GM18507 (cell line): ENCODE results near the gene FXR2.
"Not testable (repeated sequence)": the region's sequence is repeated elsewhere in the genome, so short reads cannot be mapped to it uniquely, and the experiment has no call there.

Source experiments
- DNase-seq: peaks from one replicate; pipeline ENCODE4 v3.0.0; 2011; ENCODE audit warnings: low read depth; ENCODE audit not compliant: insufficient read length; ENCODE audit errors: extremely low spot score
- FAIRE-seq: peaks from 2 replicates; lab custom pipeline; 2011; peaks lifted over from hg19 to GRCh38; lab: Jason Lieb, UNC

Gene FXR2

DNA sequence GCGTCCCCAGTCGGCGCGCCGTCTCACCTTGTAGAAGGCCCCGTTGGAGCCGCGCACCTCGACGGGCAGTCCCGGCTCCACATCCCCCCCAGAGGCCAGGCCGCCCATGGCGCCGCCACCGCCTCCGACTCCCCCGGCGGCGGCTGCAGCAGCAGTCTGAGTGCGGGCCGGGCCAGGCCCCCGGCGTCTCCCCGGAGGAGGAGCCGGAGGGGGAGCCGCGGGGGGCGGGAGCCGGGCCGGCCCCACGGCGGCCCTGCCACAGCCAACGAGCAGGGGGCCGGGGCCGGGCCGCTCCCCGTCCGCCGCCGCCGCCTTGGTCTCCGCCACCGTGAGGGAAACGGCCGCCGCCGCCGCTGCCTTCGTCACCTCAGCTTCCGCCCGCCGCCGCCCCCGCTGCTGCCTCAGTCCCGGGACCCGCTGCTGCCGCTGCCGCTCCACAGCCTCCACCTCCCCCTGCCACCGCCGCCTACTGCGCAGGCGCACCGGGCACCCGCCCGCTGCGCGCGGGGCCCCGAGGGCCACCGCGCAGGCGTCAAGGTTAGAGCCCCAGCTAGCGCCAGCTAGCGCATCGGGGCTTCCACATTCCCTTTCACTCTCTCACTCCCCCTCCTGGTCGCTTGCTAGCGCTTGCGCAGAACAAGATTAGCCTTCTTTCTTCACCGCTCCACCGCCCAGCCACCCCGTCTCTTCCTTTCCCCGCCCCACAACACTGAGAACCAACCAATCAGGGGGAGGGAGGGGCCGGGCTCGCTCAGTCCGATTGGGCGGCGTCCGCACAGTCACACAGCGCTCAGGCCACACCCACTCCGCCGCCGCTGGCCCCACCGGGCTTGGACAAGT, at the start of gene FXR2:
FXR2 (minus strand) TSS at position 473 of the 840 bp plus-strand sequence; CDS start at position 108, 365 bp downstream.
- DNase-seq: peak; percentile 99
- peak; percentile 100 for FAIRE-seq

DNA sequence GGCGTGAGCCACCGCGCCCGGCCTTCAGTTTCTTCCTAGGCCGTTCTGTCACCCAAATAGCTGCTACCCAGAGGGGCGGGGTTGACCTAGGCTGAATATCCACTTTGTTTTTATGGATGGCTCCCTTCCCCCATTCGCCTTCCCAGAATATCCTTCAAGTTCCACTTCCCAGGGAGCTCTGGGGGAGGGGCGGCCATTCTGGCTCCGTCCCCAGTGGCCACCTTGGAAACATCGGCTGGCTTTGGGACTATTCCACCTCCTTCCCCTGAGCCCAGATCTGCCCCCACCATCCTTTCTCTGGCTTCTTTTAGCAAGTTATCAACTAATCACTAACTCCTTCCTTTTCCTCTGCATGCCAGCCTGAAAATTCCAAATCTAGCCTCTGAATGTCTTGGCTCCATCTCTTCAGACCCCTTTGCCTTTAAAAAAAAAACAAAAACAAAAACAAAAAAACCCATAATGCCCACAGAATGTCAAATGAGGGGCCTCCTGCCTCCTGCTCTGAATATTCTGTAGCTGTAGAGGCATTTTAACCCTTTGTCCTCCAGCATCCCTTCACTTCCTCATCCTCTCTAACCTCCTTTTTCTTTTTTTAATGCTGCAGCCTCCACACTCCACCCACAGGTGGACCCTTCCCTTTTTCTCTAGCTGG, 42.4 kb upstream of the FXR2 start:
- DNase-seq (no peak), FAIRE-seq (no peak)

GRCh38 chr17:7655541-7655840, 40.8 kb upstream of the FXR2 start:
- DNase-seq: no peak
- FAIRE-seq: peak; percentile 31

GRCh38 chr17:7654832-7655540, 40.3 kb upstream of the FXR2 start:
- DNase-seq: no peak
- FAIRE-seq: no peak

- no peak for FAIRE-seq
Observed at GRCh38 chr17:7652388-7653356, 38.0 kb upstream of the FXR2 start.

GRCh38 chr17:7651665-7652387, 37.1 kb upstream of the FXR2 start:
- no peak for DNase-seq

More at GRCh38 chr17:7652388-7653356, 38.0 kb upstream of the FXR2 start:
- DNase-seq: no peak

GRCh38 chr17:7651097-7651664, 36.5 kb upstream of the FXR2 start:
- no peak for FAIRE-seq
- DNase-seq: no peak

More at GRCh38 chr17:7651665-7652387, 37.1 kb upstream of the FXR2 start:
- no peak for FAIRE-seq

DNA sequence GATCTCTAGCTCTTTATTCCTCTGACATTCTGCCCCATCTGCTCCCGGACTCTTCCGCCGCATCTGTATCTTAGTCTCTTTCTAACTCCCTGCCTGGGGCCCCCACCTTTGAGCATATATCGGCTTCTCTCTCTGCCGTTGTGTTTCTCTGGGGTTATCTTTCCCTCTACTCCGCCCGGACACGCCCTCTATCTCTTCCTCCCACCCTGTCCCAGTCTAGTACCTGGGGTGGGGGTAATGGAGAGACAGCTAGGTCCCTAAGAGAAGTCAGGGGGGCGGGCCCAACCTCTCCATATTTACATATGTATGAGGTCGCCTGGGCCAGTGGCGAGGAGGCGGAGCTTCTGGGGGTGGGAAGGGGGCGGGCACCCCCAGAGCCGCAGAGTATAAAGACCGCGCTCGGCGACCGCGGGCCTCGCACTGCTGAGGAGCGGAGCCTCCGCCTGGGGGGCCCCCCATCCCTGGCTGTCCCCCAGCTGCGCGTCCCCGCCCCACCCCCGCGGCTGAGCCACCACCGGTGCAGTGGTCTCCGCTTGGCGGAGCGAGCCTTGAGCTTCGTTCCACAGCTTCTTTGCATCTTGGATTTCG, 35.9 kb upstream of the FXR2 start, which contains the start of gene ATP1B2:
ATP1B2 (plus strand) TSS at position 418 of the 588 bp plus-strand sequence. CDS start 593 bp downstream, outside the sequence.
- FAIRE-seq: no peak

GRCh38 chr17:7647018-7647417, 32.3 kb upstream of the FXR2 start:
- FAIRE-seq (no peak), DNase-seq (no peak)

More for the DNA sequence above, 35.9 kb upstream of the FXR2 start, which contains the start of gene ATP1B2:
- no peak for DNase-seq

- FAIRE-seq: no peak
- no peak for DNase-seq
Observed at GRCh38 chr17:7646457-7646856, 31.8 kb upstream of the FXR2 start.

- FAIRE-seq: no peak
- DNase-seq: no peak
Observed at GRCh38 chr17:7644775-7645174, 30.1 kb upstream of the FXR2 start.

GRCh38 chr17:7641635-7642034, 26.9 kb upstream of the FXR2 start:
- FAIRE-seq, DNase-seq: not testable (repeated sequence)

- DNase-seq: no peak
- no peak for FAIRE-seq
Observed at GRCh38 chr17:7640783-7641182, 26.1 kb upstream of the FXR2 start.

- DNase-seq (no peak), FAIRE-seq (no peak)
Observed at GRCh38 chr17:7636163-7636562, 21.5 kb upstream of the FXR2 start.

- no peak for FAIRE-seq
- DNase-seq: no peak
Observed at GRCh38 chr17:7634384-7634783, 19.7 kb upstream of the FXR2 start.

DNA sequence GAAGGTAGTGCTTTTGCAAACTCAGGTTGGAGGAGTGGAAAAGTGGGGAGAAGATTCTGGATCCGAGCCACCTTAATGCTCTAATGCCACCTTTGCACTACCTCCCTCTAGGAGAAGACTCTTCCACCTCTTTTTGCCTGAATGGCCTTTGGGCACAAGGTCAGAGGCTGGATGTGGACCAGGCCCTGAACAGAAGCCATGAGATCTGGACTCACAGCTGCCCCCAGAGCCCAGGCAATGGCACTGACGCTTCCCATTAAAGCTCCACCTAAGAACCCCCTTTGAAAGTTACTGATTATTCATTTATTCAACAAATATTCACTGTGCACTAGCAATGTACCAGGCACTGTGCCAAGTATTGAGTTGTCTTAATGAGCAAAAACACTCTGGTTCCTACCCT, 18.4 kb upstream of the FXR2 start:
- FAIRE-seq (no peak), DNase-seq (no peak)

DNA sequence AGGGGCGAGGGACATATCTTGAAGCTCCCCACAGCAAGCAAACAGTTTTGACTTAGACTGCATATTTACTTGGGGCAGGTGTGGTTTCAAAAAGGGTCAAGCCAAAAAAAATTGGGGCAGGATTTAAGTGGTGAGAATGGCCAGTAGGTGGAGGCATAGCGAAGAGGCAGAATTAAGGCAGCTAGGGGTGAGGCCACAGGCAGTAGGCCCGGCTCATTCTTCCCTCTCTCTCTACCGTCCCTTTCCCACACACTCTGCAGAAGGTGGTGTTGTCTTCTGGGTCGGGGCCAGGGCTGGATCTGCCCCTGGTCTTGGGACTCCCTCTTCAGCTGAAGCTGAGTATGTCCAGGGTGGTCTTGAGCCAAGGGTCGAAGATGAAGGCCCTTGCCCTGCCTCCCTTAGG, 17.8 kb upstream of the FXR2 start:
- DNase-seq (no peak), FAIRE-seq (peak; percentile 75)
